Thoracic aorta (tissue), 2 donors: ENCODE measurements around the gene ATP1A3. TPM values are rescaled to one million over a fixed set of nuclear protein-coding genes. Genes with fewer than 3 reads are reported as not detected.

Experiments
- ATAC-seq: fragments of 150-250 bp; one replicate; pipeline ENCODE4 v1.8.0; 2017; ENCODE audit warnings: low read depth; ENCODE audit not compliant: insufficient number of reproducible peaks, low FRiP score
- DNase-seq: peaks from one replicate; pipeline ENCODE4 v3.0.0-alpha.2; 2020; ENCODE audit warnings: low spot score
- H3K27ac ChIP-seq, 2 donors: fragments of 200-600 bp; sonication (generic); 1 replicate in 1 of 2; 2 replicates in 1 of 2; pipeline ENCODE4 v1.5.1; 2016; ENCODE audit warnings: mild to moderate bottlenecking in 2 of 2, moderate library complexity in 2 of 2
- H3K27me3 ChIP-seq: fragments of 200-600 bp; sonication (generic); replicated peaks from 2 replicates; pipeline ENCODE4 v1.6.0; 2016; ENCODE audit warnings: mild to moderate bottlenecking; ENCODE audit not compliant: insufficient read depth
- H3K36me3 ChIP-seq: fragments of 200-600 bp; sonication (generic); one replicate; pipeline ENCODE4 v1.5.1; 2016
- H3K4me1 ChIP-seq, 2 donors: fragments of 200-600 bp; sonication (generic); 1 replicate in 1 of 2; 2 replicates in 1 of 2; pipeline versions ENCODE4 v1.5.1 to v1.6.0; 2016; ENCODE audit warnings: low read depth in 2 of 2, mild to moderate bottlenecking in 1 of 2; ENCODE audit not compliant: control insufficient read depth in 1 of 2
- H3K4me3 ChIP-seq: fragments of 200-600 bp; sonication (generic); 2 replicates; pipeline ENCODE4 v1.5.1; 2016; ENCODE audit warnings: mild to moderate bottlenecking
- H3K9me3 ChIP-seq: fragments of 200-600 bp; sonication (generic); 2 replicates; pipeline ENCODE4 v1.5.1; 2016
- total RNA-seq, 2 donors: library from RNA; depleted of rRNA; stranded (reverse); fragments of >200 nt; gene quantifications; one replicate each; pipeline versions ENCODE4 v1.1.0 to v1.2.3, GENCODE V29; 2016
- TF ChIP-seq, protein P1 (sequence below): fragments of 200-600 bp; sonication (generic); IDR thresholded peaks from one replicate; pipeline ENCODE4 v1.5.1; 2019; ENCODE audit warnings: antibody characterized with exemption

Gene ATP1A3
- total RNA-seq, 2 donors from 2014 or later, result 0.14 TPM; not detected in 1

DNA sequence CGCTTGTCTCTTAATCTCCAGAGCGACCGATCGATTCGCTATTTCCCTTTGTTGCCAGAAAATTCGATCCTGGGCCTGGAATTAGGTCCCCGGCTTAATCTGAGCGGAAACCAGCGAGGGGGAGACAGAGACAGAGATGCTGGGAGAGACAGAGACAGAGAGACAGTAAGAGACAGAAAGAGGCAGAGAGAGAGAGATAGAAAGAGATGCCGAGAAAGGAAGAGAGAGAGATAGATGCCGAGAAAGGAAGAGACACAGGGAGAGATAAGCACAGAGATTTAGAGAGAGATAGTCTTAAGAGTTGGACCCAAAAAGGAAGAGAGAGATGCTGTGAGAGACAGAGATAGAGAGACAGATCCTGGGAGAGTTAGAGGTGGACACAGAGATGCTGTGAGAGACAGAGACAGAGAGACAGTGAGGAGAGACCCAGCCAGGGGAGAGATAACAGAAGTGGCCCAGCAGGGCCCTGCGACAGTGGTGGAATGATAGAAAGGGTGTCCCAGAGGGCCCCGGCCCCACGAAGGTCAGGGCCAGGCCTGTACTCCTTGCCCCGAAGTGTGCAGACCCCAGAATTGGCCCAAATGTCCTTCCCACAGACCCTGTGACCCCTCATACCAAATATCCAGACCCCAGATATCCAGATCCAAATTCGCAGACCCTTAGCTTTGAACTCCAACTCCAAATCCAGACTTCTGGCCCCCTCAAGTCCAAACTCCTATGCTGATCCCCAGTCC lies 67.1 kb downstream of the ATP1A3 start:
- Histone ChIP-seq H3K4me3 (no peak overlapping the region), H3K9me3 (no peaks in the 10 kb centered on the region), H3K36me3 (no peaks in the 10 kb centered on the region), H3K27ac (no peak overlapping the region), H3K4me1 (peaks cover 9 to 12% of the 10 kb centered on the region in 2 donors), H3K27me3 (peaks cover 24% of the 10 kb centered on the region)
- DNase-seq, result no peak
- no peak for ATAC-seq
- TF ChIP-seq, protein P1, sequence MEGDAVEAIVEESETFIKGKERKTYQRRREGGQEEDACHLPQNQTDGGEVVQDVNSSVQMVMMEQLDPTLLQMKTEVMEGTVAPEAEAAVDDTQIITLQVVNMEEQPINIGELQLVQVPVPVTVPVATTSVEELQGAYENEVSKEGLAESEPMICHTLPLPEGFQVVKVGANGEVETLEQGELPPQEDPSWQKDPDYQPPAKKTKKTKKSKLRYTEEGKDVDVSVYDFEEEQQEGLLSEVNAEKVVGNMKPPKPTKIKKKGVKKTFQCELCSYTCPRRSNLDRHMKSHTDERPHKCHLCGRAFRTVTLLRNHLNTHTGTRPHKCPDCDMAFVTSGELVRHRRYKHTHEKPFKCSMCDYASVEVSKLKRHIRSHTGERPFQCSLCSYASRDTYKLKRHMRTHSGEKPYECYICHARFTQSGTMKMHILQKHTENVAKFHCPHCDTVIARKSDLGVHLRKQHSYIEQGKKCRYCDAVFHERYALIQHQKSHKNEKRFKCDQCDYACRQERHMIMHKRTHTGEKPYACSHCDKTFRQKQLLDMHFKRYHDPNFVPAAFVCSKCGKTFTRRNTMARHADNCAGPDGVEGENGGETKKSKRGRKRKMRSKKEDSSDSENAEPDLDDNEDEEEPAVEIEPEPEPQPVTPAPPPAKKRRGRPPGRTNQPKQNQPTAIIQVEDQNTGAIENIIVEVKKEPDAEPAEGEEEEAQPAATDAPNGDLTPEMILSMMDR, result no peak

DNA sequence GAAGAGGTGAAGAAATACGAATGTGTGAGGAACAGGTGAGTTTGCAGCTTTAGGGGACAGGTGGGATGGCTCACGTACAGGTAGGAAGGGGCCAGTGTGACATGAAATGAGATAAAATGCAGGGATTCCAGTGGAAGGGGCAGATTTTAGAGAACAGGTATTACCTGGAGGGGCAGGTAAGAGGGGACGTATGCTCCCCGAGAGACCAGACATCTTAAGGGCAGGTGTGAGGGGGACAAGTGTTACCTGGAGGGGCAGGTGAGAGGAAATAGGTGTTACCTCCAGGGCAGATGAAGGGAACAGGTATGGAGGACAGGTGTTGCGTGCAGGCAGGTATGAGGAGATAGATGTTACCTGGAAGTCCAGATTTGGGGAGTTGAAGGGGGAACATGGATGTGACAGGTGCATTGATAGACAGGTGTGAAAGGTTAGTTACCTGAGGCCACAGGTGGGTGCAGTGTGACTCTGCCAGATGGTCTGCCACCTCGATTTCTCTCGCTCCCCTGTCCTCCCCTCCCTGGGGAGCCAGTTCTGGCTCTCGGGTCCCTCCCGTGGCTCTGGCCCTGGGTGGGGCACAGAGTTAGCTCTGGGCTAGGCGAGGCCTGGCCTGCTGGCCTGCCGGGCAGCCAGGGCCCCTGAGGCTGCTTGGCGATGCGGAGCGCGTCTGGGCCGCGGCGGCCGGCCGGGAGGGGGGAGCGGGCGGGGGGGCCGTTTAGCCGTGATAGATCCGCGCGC lies 67.8 kb downstream of the ATP1A3 start:
- ATAC-seq, result no peak
- Histone ChIP-seq H3K4me1 (peaks cover 9 to 12% of the 10 kb centered on the region in 2 donors), H3K36me3 (no peaks in the 10 kb centered on the region), H3K27ac (no peak overlapping the region), H3K9me3 (no peaks in the 10 kb centered on the region), H3K27me3 (peaks cover 23% of the 10 kb centered on the region), H3K4me3 (no peak overlapping the region)
- TF ChIP-seq, protein P1, result no peak
- DNase-seq, result no peak

DNA sequence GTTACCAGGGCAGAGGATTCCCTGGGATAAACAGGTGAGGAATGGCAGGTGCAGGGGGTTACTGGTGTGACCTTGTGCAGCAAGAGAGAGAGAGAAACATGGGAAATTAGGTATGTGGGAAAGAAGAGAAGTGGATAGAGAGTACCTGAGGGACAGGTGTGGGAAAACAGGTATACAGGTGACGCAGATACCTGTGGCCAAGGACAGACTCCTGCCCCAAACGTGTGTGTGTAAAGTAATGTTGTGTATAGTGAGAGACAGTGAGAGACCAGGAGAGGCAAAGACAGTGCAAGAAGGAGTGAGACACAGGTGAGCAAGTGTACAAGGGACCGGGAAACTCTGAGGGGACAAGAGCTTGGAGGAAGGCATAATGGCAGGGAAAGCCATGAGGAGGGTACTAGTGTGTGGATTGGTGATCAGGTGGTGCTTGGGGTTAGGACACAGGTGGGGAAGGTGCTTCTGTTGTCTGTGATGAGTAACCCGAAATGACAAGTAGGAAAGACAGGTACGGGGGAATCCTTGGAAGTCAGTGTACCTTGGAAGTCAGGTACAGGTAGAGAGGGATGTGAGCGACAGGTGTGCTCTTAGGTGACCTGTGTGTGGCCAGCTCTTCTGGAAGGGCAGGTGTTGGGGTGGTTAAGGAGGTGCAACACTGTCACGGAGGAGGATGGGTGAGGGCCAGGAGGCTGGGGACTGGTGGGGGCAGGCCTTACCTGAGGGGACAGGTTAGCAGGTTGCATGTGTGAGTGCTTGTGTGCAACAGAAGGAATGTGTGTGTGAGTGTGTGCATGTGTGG lies 68.6 kb downstream of the ATP1A3 start:
- H3K27ac ChIP-seq, result no peak overlapping the region
- peaks cover 9 to 12% of the 10 kb centered on the region in 2 donors for H3K4me1 ChIP-seq
- DNase-seq, result no peak
- peaks cover 16% of the 10 kb centered on the region for H3K27me3 ChIP-seq
- H3K9me3 ChIP-seq, result no peaks in the 10 kb centered on the region
- TF ChIP-seq, protein P1, result no peak
- ATAC-seq, result no peak
- H3K4me3 ChIP-seq, result no peak overlapping the region
- no peaks in the 10 kb centered on the region for H3K36me3 ChIP-seq

DNA sequence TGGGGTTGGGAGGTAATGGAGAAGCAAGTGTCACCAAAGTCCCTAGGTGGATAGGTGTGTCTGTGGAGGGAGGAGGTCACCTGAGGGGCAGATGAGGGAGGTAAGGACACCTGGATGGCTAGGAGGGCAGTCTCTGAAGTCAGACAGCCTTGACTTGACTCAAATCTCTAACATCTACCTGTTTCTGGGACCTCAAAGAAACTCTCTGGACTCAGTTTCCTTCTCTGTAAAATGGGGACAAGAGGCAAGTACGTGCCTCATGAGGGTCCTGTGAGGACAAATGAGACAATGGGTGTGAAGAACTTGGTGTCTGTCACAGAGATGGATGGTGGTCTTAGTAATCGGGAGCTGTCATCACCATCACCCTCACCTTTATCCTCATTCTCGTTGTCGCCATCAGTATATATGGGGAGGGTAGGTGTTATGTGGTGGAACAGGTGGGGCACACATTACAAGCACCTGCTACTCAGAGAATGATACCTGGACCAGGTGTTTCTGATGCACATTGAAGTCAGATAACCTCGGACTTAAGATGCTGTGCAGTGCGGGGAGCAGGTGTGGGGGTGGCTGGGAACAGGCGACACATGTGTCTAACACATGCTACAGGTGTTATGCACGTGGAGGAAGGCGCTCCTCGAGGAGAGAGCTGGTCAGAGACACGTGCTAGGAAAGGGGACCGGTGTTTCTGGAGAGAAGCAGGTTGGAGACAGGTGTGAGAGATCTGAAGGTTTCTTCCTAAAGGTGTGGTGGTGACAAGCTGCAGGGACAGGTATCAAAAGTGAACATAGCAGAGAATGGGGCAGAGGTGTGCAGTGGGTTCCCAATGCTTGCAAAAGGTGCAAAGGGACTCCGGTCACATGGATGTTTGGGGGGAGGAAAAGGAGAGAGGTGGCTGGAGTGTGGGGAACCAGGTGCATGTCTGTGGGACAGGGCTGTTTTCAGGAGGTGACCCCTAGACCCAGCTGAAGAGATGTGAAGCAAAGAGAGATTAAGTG lies 69.6 kb downstream of the ATP1A3 start:
- Histone ChIP-seq H3K36me3 (no peaks in the 10 kb centered on the region), H3K27me3 (peaks cover 12% of the 10 kb centered on the region), H3K4me3 (no peak overlapping the region), H3K9me3 (no peaks in the 10 kb centered on the region), H3K4me1 (peaks cover 9 to 12% of the 10 kb centered on the region in 2 donors), H3K27ac (no peak overlapping the region)
- TF ChIP-seq, protein P1, result no peak
- no peak for DNase-seq
- no peak for ATAC-seq
